Natural killer cell (primary cell): ENCODE results near the gene NRIP1. TPM values are rescaled to one million over a fixed set of nuclear protein-coding genes. Genes with fewer than 3 reads are reported as not detected.

Experiments used
- ATAC-seq, 3 donors: fragments of 150-1000 bp in 2 of 3; fragments of 200-7000 bp in 1 of 3; cut with Tn5 transposase; 1 replicate in 1 of 3; 2 replicates in 2 of 3; pipeline ENCODE4 v1.10.0; 2021; ENCODE audit warnings: mild to moderate bottlenecking in 2 of 3, moderate library complexity in 2 of 3
- DNase-seq, 2 donors: peaks; one replicate each; pipeline versions ENCODE4 v3.0.0 to v3.0.0-alpha.2; 2013 to 2021; ENCODE audit warnings: mixed read lengths in 1 of 2
- H3K27ac ChIP-seq: one replicate; pipeline ENCODE4 v1.5.1; 2013; ENCODE audit warnings: mild to moderate bottlenecking, low read length
- H3K27me3 ChIP-seq: one replicate; pipeline ENCODE4 v1.6.1; 2013; ENCODE audit warnings: low read length; ENCODE audit not compliant: control insufficient read depth, insufficient read depth
- H3K36me3 ChIP-seq: one replicate; pipeline ENCODE4 v1.6.1; 2013; ENCODE audit warnings: low read length; ENCODE audit not compliant: control insufficient read depth, insufficient read depth
- H3K4me1 ChIP-seq: one replicate; pipeline ENCODE4 v1.6.1; 2013; ENCODE audit warnings: low read length; ENCODE audit not compliant: control insufficient read depth, insufficient read depth
- H3K4me3 ChIP-seq: one replicate; pipeline ENCODE4 v1.5.1; 2013; ENCODE audit warnings: low read length
- H3K9me3 ChIP-seq: one replicate; pipeline ENCODE4 v1.6.1; 2013; ENCODE audit warnings: low read length; ENCODE audit not compliant: control insufficient read depth, insufficient read depth
- H3K27ac Mint-ChIP-seq, 2 donors: one replicate each; pipeline ENCODE4 v1.8.0; 2022; ENCODE audit warnings: mild to moderate bottlenecking in 2 of 2, mixed read lengths in 2 of 2, moderate library complexity in 1 of 2
- H3K27me3 Mint-ChIP-seq, 2 donors: one replicate each; pipeline ENCODE4 v1.8.0; 2022; ENCODE audit warnings: low read depth in 2 of 2, mixed read lengths in 2 of 2
- H3K36me3 Mint-ChIP-seq: one replicate; pipeline ENCODE4 v1.8.0; 2022; ENCODE audit warnings: mixed read lengths
- H3K4me1 Mint-ChIP-seq, 2 donors: one replicate each; pipeline ENCODE4 v1.8.0; 2022; ENCODE audit warnings: mixed read lengths in 2 of 2
- H3K4me3 Mint-ChIP-seq: one replicate; pipeline ENCODE4 v1.8.0; 2022; ENCODE audit warnings: mild to moderate bottlenecking, moderate library complexity, mixed read lengths
- H3K9me3 Mint-ChIP-seq, 2 donors: one replicate each; pipeline ENCODE4 v1.8.0; 2022; ENCODE audit warnings: mixed read lengths in 2 of 2
- WGBS: methylation state at CpG from one replicate; pipeline ENCODE4 v1.1.7; 2013; ENCODE audit warnings: missing lambda C conversion rate; ENCODE audit not compliant: insufficient coverage; 5-methylcytosine and 5-hydroxymethylcytosine counted together
- intact Hi-C: fragments of 100-400 bp; cut with micrococcal nuclease; formaldehyde crosslinking; loops from one replicate; pipeline ENCODE4 v1.14.2; 2022
- total RNA-seq, 4 donors: library from RNA; stranded (reverse); fragments of 120-200 nt in 1 of 4; gene quantifications; one replicate each; pipeline versions ENCODE4 v1.2.3 to v1.2.4, GENCODE V29; 2013 to 2022
- TF ChIP-seq, protein P1 (sequence below): fragments of 200-600 bp; IDR thresholded peaks from one replicate; pipeline ENCODE4 v1.8.0; 2022; ENCODE audit warnings: antibody characterized with exemption

The NRIP1 gene
- total RNA-seq, 3 donors from 2014 or later (not counting 1 experiment from before 2014, with no cell fraction given) = 42.4 to 46.8 (median 42.6) TPM

DNA sequence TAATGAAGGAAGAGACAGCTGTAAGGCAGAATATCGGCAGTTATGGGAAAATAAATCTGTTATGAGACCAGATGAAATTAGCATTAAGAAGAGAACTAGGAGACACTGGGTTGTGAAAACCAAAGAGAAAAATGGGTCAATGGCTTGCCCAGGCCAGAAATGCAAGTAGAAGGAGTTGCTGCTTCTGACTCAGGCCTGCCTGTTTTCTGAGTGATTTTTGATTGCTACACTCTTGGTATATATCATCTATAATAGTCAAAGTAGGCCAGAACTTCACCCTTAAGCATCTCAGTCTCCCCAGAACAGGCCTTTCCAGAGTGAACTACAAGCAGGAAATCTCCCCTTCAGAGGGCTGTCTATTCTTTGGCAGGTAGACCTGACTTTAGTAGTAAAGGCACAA is 107.0 kb downstream of the NRIP1 start:
- 89% methylated on average over 1 of the region's 1 CpG for WGBS
- Histone ChIP-seq H3K4me3 (no peak overlapping the region), H3K36me3 (no peaks in the 10 kb centered on the region), H3K27me3 (no peaks in the 10 kb centered on the region), H3K27ac (no peak overlapping the region), H3K4me1 (no peaks in the 10 kb centered on the region), H3K9me3 (no peaks in the 10 kb centered on the region)
- Mint-ChIP-seq H3K27me3 (peaks cover 0 to 3% of the 10 kb centered on the region in 2 donors), H3K27ac (no peak overlapping the region), H3K9me3 (no peaks in the 10 kb centered on the region), H3K4me1 (peaks cover 4 to 6% of the 10 kb centered on the region in 2 donors), H3K36me3 (no peaks in the 10 kb centered on the region), H3K4me3 (no peak overlapping the region)
- intact Hi-C loops = no loop called here
- TF ChIP-seq, protein P1, sequence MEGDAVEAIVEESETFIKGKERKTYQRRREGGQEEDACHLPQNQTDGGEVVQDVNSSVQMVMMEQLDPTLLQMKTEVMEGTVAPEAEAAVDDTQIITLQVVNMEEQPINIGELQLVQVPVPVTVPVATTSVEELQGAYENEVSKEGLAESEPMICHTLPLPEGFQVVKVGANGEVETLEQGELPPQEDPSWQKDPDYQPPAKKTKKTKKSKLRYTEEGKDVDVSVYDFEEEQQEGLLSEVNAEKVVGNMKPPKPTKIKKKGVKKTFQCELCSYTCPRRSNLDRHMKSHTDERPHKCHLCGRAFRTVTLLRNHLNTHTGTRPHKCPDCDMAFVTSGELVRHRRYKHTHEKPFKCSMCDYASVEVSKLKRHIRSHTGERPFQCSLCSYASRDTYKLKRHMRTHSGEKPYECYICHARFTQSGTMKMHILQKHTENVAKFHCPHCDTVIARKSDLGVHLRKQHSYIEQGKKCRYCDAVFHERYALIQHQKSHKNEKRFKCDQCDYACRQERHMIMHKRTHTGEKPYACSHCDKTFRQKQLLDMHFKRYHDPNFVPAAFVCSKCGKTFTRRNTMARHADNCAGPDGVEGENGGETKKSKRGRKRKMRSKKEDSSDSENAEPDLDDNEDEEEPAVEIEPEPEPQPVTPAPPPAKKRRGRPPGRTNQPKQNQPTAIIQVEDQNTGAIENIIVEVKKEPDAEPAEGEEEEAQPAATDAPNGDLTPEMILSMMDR = no peak
- no peak for ATAC-seq
- DNase-seq = no peak

DNA sequence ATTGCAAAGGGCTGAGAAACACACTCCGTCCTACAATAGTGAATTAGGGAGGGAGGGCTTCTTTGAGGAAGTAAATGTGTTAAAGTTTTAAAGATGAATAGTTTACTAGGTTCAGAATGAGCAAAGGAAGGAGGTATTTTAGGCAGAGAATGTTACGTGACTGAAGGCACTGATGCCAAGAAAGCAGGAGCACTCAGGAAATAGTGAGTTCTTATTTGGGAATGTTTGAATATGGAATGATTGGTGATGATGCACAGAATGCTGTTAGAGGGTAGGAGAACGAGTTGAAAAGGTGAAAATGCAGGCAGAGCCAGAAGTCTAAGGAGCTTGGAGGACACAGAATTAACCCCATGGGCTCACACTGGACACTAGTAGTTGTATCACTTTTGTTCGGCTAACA is 108.0 kb downstream of the NRIP1 start:
- Histone ChIP-seq H3K36me3 (no peaks in the 10 kb centered on the region), H3K4me1 (no peaks in the 10 kb centered on the region), H3K27ac (no peak overlapping the region), H3K9me3 (no peaks in the 10 kb centered on the region), H3K27me3 (no peaks in the 10 kb centered on the region), H3K4me3 (no peak overlapping the region)
- Mint-ChIP-seq H3K9me3 (no peaks in the 10 kb centered on the region), H3K27ac (no peak overlapping the region), H3K27me3 (peaks cover 0 to 3% of the 10 kb centered on the region in 2 donors), H3K4me1 (peaks cover 0 to 4% of the 10 kb centered on the region in 2 donors), H3K36me3 (no peaks in the 10 kb centered on the region), H3K4me3 (no peak overlapping the region)
- TF ChIP-seq, protein P1 = no peak
- DNase-seq (no peak), ATAC-seq (no peak)
- WGBS = 72% methylated on average over 3 of the region's 4 CpGs
- intact Hi-C loops = no loop called here

DNA sequence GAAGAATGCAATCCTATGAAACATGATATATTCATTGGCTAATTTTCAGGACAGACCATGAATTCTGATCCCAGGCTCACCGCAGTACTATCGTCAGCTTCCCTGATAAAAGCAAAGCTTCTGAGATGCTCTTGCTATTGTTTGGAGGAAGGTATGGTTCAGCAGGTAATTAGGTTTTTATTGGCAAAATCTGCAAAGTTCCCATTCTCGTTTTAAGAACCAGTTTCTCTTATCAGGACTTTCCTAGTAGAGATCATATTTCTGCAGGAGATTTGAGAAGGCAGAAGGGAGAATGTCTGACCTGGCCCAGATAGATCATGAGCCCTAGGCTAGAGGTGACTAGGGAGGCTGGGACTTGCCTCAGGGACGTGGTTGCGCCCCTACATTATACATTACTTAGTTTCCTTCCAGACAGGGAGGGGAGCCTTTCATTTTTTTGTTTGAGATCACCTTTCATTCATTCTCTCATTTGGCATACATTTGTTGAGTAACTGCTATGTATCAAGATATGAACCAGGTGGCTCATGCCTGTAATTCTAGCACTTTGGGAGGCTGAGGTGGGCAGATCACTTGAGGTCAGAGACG is 108.8 kb downstream of the NRIP1 start:
- Histone ChIP-seq H3K4me3 (no peak overlapping the region), H3K36me3 (no peaks in the 10 kb centered on the region), H3K4me1 (no peaks in the 10 kb centered on the region), H3K9me3 (no peaks in the 10 kb centered on the region), H3K27ac (no peak overlapping the region), H3K27me3 (no peaks in the 10 kb centered on the region)
- H3K27me3 Mint-ChIP-seq = peaks cover 0 to 3% of the 10 kb centered on the region in 2 donors
- TF ChIP-seq, protein P1 = no peak
- intact Hi-C loops = no loop called here
- no peak overlapping the region for H3K4me3 Mint-ChIP-seq
- no peaks in the 10 kb centered on the region for H3K36me3 Mint-ChIP-seq
- ATAC-seq (no peak), DNase-seq (no peak)
- 93% methylated on average over 5 of the region's 6 CpGs for WGBS
- H3K4me1 Mint-ChIP-seq = peaks cover 0 to 4% of the 10 kb centered on the region in 2 donors
- H3K9me3 Mint-ChIP-seq = no peaks in the 10 kb centered on the region
- no peak overlapping the region for H3K27ac Mint-ChIP-seq

DNA sequence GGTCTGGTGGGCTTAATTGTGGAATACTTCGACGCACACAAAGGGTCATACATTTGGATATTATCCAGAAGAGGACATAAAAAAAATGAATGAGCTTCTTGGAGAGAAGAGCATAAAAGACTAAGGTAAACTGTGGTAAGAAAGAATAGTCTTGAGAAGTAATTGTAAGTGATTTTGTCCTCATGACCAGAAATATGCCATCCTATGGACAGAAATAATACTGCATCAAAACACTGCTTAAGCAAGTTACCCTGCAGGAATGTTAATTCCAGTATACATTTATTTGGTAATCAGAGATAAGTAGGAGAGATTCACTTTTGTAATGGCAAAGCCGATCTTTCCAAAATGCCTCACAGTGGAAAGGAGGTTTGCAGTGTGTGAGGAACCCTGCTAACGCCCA is 111.9 kb downstream of the NRIP1 start:
- H3K4me1 ChIP-seq = no peaks in the 10 kb centered on the region
- H3K27me3 ChIP-seq = no peaks in the 10 kb centered on the region
- H3K27ac ChIP-seq = no peak overlapping the region
- DNase-seq (no peak), ATAC-seq (no peak)
- H3K4me3 Mint-ChIP-seq = no peak overlapping the region
- H3K27ac Mint-ChIP-seq = no peak overlapping the region
- TF ChIP-seq, protein P1 = no peak
- peaks cover 0 to 3% of the 10 kb centered on the region in 2 donors for H3K27me3 Mint-ChIP-seq
- H3K4me1 Mint-ChIP-seq = peaks cover 0 to 4% of the 10 kb centered on the region in 2 donors
- WGBS = 94% methylated on average over 4 of the region's 4 CpGs
- H3K9me3 ChIP-seq = no peaks in the 10 kb centered on the region
- H3K9me3 Mint-ChIP-seq = peaks cover 2 to 4% of the 10 kb centered on the region in 2 donors
- no peak overlapping the region for H3K4me3 ChIP-seq
- no peaks in the 10 kb centered on the region for H3K36me3 ChIP-seq
- no peaks in the 10 kb centered on the region for H3K36me3 Mint-ChIP-seq
- intact Hi-C loops = no loop called here
